Measurements from ENCODE around the gene KAT2A.

The KAT2A gene

DNA sequence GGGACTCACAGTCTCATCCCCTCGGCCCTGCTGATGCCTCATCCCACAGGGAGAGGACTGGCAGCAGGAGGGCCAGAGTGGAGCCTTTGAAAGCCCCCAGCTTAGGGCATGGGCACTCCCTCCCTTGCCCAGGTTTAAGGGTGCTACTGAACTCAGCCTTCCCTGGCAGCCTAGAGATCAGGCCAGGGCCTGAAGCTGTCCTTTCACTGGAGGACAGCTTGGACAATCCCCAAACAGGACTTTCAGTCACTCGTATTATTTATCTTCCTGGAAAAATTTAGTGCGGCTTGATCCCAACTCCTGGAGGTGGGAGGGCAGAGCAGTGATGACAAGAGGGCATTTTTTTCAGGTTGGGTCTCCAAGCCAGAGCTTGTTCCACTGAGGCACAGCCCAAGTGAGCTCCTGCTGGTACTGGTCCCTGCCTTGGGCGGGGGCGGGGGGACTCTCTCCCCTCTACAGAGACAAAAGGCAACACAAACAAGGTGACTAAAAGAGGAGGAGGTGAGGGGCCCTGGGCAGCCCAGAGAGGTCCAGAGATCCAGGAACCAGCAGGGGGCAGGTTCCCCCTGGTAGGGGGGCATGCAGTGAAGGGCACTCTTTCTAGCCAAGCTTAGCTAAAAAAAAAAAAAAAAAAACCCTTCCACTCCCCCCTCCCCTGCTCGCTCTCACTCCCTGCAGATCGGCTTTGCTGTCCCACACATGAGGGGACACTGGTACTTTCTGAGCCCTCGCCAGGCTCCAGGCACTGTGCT lies 24.6 kb downstream of the KAT2A start:
- H3K4me3 ChIP-seq (ENCODE audit: low read depth, low read length), result no peak overlapping the region

DNA sequence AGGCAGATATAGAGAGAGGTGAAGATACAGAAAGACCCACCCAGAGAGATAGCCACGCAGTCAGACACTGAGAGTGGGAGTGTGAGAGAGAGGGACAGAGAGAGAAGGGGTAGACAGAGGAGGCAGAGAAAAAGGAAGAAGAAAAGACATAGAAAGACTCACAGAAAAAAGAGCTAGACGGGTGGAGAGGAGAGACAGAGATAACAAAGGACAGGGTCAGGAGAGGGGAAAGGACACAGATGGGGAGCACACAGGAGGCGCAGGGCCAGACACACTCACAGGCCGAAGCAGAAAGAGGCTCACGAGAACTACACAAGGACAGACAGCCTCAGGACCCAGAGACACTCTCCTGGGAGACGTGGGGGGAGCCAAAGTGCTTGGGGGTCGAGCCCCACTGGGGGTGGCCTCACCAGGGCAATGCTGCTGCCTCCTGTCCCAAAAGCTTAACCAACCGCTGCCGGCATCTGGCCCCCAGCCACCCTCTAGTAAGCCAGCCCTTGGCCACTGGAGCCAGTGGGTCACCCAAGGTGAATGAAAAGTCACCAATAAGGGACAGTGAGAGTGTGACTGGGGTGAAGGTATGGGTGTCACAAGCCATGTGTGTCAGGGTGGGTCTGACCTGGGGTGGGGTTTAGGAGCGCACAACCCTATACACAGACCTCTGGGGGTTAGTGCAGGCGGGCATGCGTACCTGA lies 26.6 kb downstream of the KAT2A start:
- H3K4me3 ChIP-seq (ENCODE audit: low read depth, low read length), result no peak overlapping the region

DNA sequence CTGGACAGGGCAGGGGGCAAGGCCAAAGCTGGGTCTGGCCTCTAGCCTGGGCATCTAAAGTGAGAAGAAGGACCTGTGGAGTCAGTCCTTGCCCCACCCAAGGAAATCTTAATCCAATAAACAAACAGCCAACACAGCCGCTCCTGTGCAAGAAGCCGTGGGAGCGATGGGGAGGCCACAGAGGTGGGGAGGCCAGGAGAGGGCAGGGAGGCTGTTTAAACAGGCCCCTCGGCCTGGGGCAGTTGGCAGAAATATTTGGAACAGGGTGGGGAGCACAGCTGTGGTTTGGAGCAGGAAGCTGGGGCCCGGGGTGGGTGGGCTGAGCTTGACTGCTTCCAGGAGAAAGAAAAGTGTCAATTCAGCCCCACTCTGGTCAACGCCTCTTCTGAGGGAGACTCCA lies 28.2 kb downstream of the KAT2A start:
- no peak overlapping the region for H3K4me3 ChIP-seq (ENCODE audit: low read depth, low read length)

DNA sequence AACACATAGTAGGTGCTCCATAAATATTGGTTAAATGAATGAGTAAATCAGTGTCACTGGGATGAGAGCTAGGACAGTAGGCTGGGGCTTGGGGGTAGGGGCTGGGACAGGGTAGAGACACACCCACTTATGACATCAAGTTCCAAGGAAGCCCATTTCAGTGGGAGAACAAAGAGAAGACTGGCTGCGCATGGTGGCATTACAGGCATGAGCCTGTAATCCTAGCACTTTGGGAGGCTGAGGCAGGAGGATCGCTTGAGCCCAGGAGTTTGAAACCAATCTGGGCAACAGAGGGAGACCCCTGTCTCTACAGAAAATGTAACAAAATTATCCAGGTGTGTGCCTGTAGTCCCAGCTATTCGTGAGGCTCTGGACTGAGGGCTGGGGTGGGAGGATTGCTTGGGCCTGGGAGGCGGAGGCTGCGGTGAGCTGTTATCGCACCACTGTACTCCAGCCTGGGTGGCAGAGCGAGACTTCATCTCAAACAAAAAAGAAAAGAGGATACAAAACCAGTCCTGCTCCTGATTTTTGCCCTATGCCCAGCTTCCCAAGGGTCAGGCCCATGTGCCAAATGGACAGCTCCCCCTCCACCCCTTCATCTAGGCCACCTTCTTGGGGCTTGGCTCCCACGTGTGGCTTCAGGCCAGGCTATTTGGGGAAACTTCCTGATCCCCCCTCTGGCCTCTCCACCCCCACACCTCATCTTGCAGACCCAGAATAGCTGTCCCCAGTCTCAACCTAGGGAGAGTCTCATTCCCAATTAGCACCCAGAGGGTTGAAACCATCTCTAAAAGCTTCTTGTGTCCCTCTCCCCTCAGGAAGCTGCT lies 30.0 kb downstream of the KAT2A start:
- H3K4me3 ChIP-seq (ENCODE audit: low read depth, low read length), result no peak overlapping the region

DNA sequence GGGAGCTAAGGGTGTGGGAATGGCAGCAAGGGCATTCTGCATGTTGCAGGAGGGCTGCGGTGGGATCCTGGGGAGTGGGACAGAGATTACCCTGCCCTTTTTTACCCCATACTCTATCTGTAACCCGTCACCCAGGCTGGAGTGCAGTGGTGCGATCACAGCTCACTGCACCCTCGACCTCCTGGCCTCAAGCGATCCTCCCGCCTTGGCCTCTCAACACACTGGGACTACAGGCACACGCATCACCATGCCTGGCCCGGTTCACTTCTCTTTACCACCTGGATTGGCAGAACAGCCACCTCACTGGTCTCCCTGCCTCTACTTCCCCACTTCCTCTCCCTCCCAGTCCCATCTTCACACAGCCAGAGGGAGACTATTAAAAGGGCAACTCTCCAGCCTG lies 32.4 kb downstream of the KAT2A start:
- no peak overlapping the region for H3K4me3 ChIP-seq (ENCODE audit: low read depth, low read length)

DNA sequence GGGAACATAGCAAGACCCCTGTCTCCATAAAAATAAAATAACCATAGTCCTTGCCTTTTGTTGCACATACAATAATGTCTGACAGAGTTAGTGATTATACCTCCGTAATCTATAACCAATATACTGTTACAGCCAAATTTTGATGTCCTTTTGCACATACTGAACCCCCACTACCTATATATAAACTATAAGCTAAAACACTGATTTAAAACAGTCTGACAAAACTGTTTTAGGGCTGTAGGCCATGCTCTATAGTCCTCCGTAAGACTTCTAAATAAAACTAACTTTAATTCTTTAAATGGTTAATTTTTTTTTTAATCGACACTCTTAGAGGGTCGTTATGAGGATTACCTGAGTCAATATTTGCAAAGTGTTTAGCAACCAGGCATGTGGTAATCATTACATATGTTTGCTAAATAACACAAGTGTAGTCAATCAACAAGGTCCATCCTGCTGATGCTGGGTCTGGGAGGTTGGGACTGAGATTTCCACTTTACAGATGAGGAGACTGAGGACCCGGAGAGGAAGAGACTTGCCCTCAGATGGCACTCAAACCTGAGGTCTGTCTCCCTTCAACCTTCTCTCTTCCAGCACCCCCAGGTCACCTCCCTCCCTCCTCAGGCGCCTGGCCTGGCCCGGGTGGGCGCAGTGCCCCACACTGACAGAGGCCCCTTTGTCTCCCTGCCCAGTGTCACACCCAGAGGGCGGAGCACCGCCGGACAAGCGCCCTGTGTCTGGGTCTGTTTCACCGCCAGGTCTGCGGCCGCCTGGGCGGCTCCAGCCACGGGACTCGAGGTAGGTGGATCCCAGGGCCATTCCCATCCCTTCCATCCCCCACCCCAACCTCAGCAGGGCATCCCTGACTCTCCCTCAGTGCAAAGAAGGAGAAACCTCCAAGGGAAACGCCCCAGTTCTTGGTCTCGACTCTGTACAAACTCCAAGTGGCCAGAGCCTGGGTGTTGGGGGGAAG lies 33.1 kb downstream of the KAT2A start:
- H3K4me3 ChIP-seq (ENCODE audit: low read depth, low read length), result no peak overlapping the region

DNA sequence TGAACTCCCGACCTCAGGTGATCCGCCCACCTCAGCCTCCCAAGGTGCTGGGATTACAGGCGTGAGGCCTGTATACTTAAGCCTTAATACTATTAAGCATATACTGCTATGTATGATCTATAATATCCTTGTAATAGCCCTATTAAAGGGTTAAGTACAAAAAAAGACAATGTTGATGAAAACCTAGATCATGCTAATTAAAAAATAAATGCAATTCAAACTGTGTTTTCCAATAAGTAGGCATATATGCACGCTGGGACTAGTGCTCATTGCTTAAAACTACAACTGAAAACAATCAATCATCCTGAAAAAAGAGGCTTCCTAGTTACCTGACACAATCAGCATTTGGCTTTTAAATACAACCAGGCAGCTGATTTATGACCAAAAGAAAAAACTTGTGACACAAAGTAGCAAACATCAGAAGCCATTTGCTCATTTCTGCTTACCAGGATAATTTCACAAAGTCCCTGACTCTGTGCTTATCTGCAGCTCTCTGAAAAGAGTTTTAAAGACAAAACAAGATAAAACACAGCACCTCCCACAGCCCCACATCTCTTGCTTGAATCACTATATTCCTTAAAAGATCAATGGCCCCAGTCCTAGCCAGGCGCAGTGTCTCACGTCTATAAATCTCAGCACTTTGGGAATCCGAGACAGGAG lies 34.0 kb downstream of the KAT2A start:
- H3K4me3 ChIP-seq (ENCODE audit: low read depth, low read length), result no peak overlapping the region

DNA sequence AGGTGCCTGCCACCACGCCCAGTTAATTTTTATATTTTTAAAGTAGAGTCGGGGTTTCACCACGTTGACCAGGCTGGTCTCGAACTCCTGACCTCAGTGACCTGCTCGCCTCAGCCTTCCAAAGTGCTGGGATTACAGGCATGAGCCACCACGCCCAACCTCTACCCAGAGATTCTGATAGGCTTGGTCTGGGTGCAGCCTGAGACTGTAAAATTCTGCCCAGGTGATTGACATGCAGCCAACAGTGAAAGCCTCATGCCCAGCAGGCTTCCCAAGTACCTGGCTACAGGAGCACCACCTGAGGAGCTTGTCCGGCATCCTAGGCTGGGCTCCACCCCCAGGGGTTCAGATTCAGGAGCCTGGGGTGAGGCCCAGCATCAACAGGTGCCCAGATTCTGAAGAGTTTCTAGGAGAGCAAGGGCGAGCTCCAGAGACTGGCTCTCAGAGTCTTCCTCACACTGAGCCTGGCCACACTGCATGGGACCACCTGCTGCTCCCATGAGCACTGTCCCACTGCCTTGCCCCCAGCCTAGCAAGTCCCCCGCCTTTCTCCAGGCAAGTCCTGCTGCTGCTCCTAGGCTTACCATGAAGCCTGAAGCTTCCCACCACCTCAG lies 39.5 kb downstream of the KAT2A start:
- no peak overlapping the region for H3K4me3 ChIP-seq (ENCODE audit: low read depth, low read length)

DNA sequence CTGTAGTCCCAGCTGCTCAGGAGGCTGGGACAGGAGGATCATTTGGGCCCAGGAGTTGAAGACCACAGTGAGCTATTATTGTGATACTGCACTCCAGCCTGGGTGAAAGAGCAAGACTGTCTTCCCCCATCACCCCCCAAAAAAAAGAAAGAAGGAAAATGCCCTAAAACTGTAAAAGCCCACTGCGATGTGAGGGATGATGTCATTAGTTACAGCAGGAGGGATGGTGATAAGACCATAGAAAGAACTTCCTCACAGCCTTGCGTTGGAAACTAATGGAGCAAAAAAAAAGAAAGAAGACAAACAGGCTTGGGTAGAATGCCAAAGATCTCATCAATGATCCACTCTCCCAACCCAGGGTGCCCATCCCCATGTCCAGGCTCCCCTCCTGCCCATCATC lies 41.6 kb downstream of the KAT2A start:
- H3K4me3 ChIP-seq (ENCODE audit: low read depth, low read length), result no peak overlapping the region

DNA sequence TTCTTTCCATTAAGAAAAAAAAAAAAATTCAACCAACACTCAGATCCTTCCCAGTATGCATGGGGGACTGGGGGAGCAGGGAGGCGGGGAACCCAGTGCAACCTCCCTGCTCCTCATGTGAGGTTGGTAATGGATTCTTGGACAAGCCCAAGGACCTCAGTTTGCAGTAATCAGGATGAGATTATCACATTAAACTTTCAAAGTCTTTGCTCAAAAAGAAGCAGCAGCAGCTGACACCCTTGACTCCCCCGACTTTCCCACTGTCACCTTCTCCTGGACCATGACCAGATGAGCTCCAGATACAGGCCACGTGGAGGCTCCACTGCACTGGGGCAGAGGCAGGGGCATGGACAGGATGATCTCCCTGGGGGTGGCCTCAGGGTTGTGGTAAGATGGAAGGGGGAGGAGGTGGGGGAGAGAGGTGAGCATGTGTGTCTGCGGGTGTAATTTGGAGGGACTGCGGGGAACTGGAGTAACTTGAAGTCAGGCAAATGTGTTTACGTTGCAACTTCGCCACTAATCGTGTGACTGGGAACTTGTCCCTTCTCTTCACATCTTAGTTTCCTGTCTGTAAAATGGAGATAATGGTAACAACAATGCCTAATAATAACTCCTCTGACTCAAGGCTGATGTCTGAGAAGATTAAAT lies 42.6 kb downstream of the KAT2A start:
- H3K4me3 ChIP-seq (ENCODE audit: low read depth, low read length), result no peak overlapping the region

DNA sequence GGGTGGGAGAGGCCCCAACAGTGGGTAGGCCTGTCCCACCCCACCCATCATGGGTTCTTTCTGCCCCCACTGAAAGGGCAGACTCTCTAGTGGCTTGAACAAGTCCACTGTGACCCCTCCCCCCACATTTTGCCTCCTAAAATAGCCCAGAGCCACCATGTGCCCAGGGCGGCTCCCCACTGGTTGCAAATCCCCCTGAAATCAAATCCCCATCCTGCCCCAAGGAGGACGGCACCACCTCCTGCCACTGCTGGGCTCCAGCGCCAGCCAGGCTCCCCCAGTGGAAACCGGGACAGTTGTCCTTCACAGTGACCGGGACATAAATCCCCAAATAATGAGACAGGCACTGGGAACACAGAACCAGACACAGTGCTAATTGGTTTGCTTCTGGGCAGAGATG lies 43.4 kb downstream of the KAT2A start:
- H3K4me3 ChIP-seq (ENCODE audit: low read depth, low read length), result no peak overlapping the region

DNA sequence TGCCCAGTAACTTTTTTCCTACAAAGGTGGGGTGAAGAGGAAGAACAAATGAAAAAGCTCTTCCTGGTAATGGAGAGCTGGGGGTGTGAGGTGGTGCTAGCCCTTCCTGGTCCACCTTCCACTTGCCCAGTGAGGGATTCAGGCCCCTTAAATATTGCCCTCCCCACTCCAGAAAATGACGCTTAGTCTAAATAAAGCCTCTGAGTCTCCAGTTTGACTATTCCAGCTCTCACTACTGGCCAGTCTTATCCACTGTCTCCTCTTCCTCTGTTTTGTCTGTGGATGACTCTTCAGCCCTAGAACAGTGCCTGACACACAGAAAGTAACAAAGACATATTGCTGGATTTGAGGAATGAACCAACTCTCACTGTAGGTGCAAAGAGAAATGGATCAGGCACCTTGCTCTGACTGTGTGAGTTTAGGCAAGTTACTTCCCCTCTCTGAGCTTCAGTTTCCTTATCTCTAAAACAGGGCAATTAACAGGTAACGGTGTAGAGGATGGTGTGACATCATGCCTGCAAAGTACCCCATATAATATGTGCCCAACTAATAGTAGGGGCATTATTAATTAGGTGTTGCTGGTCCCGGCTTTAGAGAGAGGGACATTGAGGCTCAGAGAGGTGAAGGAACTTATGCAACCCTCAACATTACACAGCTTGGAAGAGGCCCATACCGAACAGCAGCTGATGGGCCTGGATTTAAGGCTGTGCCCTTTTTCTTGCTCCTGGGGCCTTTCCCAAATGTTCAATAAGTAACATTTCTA lies 44.2 kb downstream of the KAT2A start:
- no peak overlapping the region for H3K4me3 ChIP-seq (ENCODE audit: low read depth, low read length)

DNA sequence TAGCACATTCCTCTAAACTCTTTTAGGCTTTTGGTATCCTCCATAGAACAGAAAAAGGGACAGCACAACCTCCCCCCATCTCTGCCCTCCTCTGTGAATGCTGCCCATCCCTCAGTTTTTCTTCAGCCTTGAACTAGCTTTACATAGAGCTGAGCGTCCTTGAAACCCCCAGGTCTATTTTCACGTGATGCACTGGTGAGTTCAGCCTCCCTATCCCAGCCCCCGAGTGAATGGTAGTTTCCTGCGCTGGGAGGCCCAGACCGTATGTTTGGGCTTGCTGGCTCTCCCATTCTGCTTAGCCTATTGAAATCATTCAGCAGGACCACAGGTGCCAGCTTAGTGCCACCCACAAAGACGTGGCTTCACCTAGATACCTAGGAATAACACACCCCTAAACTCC lies 45.4 kb downstream of the KAT2A start:
- no peak overlapping the region for H3K4me3 ChIP-seq (ENCODE audit: low read depth, low read length)

DNA sequence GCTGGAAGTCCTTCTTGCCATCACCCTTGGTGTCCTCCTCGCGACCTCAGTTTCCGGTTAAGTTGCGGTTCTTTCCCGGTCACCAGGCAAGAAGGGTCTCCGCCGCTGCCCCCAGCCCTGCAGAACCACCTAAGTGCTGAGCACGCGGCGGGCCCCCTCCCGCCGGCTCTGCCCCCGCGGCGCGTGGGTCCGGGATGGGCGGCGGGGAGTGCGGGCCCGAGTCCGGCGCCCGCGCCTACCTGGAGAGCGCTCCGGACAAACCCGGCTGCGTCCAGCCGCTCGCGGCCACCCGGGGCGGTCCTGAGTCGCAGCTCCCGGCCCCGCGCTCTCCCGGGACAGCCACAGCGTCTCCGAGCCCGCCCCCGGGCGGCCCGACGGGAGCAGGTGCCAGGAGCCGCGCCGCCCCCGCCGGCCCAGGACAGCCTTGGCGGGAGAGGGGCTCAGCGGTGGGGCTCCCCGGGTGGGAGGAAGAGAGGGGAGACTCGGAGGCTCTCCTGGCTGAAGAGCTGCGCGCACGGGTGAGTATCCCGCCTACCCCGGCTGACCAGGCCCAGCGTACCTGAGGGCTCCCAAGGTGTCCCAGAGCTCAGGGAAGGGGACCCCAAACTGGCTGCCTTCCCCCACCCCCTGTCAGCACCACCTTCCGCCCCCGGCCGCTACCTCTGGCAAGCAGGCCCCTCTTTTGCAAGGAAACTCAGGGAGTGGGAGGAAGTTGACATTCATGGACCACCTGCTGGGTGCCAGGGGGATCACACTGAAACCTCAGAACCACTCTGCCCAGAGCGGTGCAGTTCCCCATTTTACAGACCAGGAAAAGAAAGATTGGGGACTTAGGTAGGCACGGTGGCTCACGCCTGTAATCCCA lies 48.6 kb downstream of the KAT2A start:
- peak overlapping the region; percentile 43 for H3K4me3 ChIP-seq (ENCODE audit: low read depth, low read length)

DNA sequence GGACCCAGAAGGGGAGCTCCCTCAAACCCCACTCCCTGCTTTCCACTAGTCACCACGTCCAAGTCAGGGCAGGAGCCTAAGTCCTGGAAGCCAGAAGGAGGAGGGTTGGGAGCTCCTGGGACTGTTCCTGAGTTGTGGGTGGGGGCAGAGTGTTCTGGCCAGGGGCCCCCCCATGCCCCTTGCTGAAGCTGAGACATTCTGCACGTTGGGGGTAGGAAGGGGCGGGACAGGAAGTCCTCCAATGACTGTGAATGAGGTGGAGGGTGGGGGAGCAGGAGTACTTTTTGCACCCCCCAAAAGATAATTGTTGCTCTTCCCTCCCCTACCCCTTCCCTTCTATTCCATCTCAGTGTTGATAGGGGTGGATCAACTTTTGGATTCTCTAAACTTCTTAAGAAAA lies 49.4 kb downstream of the KAT2A start:
- peak overlapping the region; percentile 43 for H3K4me3 ChIP-seq (ENCODE audit: low read depth, low read length)

DNA sequence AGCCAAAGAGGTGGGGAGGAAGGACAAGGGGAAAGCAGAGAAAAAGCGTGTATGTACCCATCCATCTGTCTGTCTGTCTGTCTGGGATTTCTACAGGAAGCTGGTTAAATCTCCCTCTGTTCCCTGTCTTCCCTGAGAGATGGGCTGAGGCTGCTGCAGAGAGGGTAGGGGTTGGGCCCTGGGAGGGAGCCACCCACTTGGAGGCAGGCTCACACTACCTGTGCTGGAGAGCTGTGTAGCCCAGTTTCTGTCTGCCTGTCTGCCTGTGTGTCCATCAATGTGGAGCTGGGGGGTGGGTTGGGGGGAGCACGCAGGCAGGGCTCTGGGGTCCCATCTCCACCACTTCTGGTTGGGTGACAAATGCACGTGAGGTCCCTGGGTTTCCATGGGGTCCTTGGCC lies 52.2 kb downstream of the KAT2A start:
- H3K4me3 ChIP-seq (ENCODE audit: low read depth, low read length), result no peak overlapping the region

DNA sequence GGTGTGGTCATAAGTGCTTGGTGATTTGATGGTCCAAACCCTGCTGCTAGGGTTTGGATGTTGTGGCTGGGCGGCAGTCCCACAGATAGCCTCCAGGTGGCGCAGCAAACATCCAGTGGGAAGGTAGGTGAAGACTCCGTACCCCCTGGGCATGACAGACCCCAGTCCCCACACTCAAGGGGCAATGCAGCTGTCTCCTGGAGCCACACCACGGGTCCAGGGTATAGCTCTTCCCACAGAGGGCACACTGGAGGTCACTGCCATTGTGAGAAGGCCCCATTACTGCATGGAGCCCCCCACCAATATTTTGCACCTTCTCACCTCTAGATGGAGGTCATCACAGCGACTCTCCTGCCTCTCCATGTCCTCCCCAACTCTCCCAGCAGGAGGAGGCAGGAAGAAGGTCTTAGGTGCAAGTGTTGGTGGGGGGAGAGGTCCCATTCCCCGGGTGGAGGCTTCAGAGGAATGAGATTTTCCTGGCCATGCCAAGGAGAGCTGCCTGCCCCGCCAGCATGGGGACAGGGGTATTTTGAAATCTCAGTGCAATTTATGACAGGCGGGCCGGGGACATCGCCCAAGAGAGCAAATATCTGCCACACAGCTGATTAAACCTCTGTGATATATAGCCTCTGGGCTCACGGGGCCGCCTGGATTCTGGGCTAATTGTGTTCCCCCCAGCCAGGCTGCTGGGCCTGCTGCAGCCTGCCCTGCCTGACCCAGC lies 53.6 kb downstream of the KAT2A start:
- no peak overlapping the region for H3K4me3 ChIP-seq (ENCODE audit: low read depth, low read length)
